CD4-positive, alpha-beta T cell treated with Interleukin-6 for 4 hours (primary cell): ENCODE measurements around the gene CFAP20DC.
"Not testable (repeated sequence)": the region's sequence is repeated elsewhere in the genome, so short reads cannot be mapped to it uniquely, and the experiment has no call there.

Experiments used
- DNase-seq: peaks from one replicate; pipeline ENCODE4 v3.0.0-alpha.2; 2020; ENCODE audit warnings: mixed read lengths

CFAP20DC gene

DNA sequence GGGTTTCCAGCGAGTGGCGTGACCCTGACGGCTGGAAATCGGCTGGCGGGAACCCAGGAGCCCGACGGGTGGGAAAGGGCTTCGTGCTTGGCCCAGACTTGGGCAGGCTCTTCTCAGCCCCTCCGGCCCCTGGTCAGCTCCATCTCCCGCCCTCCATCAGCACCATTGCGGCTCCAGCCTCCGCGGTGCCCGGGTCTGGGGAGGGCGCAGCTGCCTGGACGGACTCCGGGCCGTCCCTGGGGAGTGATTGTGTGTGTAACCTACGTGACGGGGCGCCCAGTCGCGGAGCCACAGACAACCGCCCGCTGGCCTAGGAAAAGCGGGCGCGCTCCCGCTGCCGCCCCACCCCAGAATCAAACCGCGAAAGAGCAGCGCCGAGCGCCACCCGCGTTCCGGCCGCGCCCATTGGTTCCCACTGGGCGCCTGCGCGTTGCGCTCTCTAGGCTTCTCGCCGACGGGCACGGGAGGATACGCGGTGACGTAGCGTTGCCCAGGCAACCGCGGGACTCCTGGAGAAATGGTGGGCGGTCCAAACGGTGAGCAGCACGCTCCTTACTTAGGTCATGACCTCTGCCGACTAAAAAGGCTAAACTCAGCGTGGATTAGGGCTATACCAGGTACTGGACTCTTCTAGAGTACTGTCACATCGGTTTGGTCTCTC is at the start of gene CFAP20DC:
CFAP20DC (minus strand) TSS at position 355 of the 661 bp plus-strand sequence. CDS start 394 bp downstream, outside the sequence.
- peak; percentile 87 for DNase-seq

DNA sequence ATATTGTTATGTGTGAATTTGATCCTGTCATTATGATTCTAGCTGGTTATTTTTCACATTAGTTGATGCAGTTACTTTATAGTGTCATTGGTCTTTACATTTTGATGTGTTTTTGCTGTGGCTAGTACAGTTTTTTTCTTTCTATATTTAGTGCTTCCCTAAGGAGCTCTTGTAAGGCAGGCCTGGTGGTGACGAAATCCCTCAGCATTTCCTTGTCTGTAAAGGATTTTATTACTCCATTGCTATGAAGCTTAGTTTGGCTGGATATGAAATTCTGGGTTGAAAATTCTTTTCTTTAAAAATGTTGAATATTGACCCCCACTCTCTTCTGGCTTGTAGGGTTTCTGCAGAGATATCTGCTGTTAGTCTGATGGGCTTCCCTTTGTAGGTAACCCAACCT is 48.7 kb upstream of the CFAP20DC start:
- not testable (repeated sequence) for DNase-seq

- no peak for DNase-seq
These were observed 44.6 kb upstream of the CFAP20DC start for GRCh38 chr3:59094446-59094845.

- no peak for DNase-seq
These were observed 43.7 kb upstream of the CFAP20DC start for GRCh38 chr3:59093521-59093920.

GRCh38 chr3:59088761-59089160 is 38.9 kb upstream of the CFAP20DC start:
- no peak for DNase-seq

GRCh38 chr3:59085976-59086375 is 36.2 kb upstream of the CFAP20DC start:
- no peak for DNase-seq

DNA sequence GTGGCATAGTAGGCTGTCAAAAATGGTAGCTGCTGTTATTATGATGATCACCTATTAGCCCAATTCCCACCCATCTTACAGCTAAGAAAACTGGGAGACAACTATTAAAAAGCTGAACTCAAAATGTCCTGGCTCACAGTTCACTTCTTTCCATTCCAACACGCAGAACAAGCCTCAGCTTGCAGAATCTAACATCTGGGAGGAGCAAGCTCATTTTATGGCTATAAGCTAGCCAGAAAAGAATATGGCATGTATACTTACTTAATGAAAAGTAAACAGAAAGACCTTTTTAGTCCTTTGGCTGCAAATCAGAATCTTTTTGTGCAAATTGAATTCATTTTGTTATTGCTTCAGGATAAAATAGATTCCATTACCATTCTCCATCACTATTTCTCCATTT is 34.8 kb upstream of the CFAP20DC start:
- no peak for DNase-seq

DNA sequence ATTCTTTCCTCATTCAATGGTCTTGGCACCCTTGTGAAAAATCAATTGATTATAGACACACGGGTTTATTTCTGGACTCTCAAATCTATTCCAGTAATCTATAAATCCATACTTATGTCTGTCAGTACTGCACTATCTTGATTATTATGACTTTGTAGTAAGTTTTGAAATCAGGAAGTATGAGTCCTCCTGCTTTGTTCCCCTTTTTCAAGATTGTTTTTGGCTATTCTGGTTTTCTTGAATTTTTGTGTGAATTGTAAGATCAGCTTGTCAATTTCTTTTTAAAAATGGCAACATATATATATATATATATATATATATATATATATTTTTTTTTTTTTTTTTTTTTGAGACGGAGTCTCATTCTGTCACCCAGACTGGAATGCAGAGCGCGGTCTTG is 32.3 kb upstream of the CFAP20DC start:
- DNase-seq: no peak

GRCh38 chr3:59081071-59081470 is 31.2 kb upstream of the CFAP20DC start:
- DNase-seq: no peak

- DNase-seq: no peak
These were observed 30.1 kb upstream of the CFAP20DC start for GRCh38 chr3:59079962-59080361.

GRCh38 chr3:59074764-59075163 is 24.9 kb upstream of the CFAP20DC start:
- DNase-seq: no peak

- DNase-seq: no peak
These were observed 22.9 kb upstream of the CFAP20DC start for GRCh38 chr3:59072681-59073080.

- DNase-seq: no peak
These were observed 20.0 kb upstream of the CFAP20DC start for GRCh38 chr3:59069838-59070237.

DNA sequence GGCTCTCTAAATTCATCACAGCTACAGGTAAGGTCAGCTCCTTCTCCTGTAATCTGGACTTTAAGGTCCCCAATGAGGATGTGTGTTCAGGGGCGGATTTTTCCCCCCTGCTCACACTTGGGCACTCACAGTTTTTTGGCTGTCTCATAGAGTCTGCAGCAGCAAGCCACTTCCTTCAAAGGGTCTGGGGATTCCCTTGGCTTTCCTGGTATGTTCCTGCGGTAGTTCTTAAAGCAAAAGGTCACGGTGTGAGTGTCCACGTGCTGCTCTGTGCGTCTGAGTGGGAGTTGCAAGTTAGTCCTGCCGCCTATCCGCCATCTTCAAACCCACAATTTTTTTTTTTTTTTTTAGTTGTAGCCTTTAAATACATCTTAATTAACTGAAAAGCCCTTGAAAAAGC is 15.4 kb upstream of the CFAP20DC start:
- DNase-seq: no peak

DNA sequence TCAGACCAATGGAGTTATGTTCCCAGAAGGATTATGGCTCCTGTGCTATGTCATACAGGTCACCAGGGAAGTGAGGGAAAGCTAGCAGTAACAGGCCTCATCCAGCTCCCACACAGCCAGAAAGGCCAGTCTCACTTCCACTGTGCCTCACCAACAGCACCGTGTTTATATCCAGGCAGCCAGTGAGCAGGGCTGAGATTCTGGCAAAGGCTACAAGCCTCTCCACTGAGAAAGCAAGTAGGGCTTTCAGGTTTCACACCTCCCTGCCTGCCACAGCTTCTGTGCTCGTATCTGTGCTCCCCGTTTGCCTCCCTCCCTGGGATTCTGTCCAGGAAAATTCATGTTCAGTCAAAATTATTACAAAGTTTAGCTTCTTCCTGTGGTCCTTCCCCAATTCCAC is 14.9 kb upstream of the CFAP20DC start:
- no peak for DNase-seq

GRCh38 chr3:59064276-59064675 is 14.5 kb upstream of the CFAP20DC start:
- DNase-seq: no peak

DNA sequence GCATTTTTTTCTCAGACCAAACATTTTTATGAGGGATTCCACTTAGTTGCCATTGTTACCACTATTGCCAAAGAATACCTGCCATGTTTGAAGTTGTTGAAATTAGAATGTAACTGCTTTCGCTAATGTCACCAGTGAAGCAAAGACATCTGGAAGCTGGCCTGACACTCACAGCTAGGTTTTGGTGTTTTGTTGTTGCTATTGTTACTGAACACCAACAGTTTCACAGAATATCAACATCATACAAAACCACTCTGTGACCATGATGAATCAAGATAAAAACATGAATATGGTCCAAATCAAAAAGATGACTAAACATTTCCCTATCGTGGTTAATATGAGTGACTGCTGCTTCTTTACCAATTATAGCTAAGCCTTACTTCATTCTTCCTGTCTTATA is 6.9 kb upstream of the CFAP20DC start:
- no peak for DNase-seq

GRCh38 chr3:59052803-59053411 is 3.1 kb upstream of the CFAP20DC start:
- peak; percentile 3 for DNase-seq

DNA sequence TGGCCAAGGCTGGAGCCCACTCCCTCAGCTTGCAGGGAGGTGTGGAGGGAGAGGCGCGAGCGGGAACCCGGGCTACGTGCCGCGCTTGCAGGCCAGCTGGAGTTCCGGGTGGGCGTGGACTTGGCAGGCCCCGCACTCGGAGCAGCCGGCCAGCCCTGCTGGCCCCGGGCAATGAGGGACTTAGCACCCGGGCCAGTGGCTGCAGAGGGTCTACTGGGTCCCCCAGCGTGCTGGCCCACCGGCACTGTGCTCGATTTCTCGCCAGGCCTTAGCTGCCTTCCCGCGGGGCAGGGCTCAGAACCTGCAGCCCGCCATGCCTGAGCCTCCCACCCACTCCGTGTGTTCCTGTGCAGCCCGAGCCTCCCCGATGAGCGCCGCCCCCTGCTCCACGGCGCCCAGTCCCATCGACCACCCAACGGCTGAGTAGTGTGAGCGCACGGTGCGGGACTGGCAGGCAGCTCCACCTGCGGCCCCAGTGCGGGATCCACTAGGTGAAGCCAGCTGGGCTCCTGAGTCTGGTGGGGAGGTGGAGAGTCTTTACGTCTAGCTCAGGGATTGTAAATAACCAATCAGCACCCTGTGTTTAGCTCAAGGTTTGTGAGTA is 1.1 kb upstream of the CFAP20DC start:
- not testable (repeated sequence) for DNase-seq

DNA sequence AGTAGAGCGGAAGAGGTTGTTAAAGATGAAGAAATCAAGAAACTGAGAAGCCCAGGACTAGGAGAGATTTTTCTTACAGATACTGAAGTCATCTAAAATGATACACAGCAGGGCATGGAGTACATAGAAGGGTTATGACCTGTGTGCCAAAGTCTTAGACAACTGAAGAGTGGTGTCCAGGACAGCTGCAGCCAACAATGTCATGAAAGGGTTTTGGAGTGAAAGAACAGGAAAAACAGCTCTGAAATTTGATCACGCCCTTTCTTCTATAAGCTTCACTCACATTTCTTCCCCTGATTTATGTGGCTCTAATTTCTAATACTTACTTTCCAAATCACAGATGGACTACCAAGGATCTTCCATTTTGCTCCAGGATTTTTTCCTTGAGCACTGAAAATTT is 3.0 kb downstream of the CFAP20DC start:
- no peak for DNase-seq

GRCh38 chr3:59043391-59043790 is 6.4 kb downstream of the CFAP20DC start:
- no peak for DNase-seq

DNA sequence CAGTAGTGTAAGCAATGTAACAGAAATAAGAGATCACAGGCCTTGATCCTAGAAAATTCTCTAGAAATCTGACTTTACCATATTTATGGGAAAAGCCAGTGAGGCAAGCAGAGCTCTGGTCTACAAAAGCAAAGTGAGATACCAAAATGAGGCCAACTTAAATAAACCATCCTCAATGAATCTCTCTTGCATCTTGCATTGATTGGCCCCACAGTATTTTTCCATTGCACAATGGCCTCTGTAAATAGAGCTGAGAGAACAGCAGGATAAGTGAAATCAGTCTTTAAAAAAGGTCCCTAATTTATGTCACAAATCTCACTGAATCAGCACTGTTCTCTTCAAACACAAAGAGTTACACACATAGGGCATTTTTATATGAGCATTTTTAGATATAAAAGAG is 8.9 kb downstream of the CFAP20DC start:
- DNase-seq: no peak

GRCh38 chr3:59027607-59028006 is 22.2 kb downstream of the CFAP20DC start:
- DNase-seq: no peak

DNA sequence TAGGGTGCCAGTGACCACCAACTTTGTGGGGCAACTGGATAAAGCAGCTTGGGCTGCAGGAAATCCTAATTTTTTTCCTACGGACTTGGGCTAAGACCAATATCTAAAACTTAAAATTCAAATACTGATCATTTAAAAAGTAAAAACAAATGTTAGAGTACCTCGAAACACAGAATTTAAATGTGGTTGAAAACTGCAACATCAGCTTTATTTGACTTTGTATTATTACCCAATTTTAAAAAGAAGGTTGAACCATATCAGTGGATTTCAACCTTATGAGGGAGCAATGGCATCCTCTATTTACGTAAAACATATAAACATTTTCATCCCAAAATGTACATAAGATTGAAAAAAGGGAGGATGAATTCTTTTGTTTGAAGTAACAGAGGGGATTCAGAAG is 26.2 kb downstream of the CFAP20DC start:
- DNase-seq: no peak

GRCh38 chr3:59017617-59017984 is 32.2 kb downstream of the CFAP20DC start:
- DNase-seq: no peak
